ENCODE results near the gene HIRA. TPM values are rescaled to one million over a fixed set of nuclear protein-coding genes. Genes with fewer than 3 reads are reported as not detected.

Gene HIRA
- polyA plus RNA-seq, 1 experiment: 17.1 TPM

DNA sequence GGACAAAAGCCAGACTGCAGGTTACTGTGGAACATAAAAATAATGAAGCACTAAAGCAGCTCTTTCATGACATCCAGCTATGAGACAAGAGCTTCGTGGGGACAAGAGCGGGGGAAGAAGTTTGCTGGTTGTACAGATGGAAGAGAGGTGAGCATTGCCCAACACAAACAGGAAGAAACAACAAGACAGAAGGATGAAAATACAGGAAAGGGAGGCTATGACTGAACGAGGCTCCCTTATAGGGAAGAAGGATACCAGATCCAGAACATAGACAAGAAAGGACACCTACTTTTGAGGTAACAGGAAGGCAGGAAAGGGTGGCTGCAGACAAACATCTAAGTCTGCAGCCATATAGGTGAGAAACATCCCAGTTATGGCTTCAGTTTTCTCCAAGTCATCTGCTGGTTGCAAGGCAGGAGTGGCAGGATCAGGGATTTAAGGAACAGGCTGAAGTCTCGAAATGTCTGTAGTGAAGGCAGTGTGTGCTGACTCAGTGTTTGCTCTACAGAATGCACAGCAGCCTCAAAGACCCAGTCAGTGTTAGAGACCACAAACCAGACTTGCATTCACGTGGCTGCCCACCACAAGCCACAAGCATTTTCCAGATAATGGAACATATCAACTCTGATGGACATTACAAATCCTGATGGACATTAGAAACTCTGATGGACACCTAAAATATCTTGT, 141.9 kb downstream of the HIRA start:
- POLR2A ChIA-PET: no interaction called here
- H3K4me3 ChIP-seq (ENCODE audit: low read depth, low read length): no peak overlapping the region
- 0 out of 2 replicates have a peak, but pooled peaks cover 1% of the 10 kb centered on the region for H3K36me3 ChIP-seq (ENCODE audit: control insufficient read depth, insufficient read depth, low read length)
- no peak for DNase-seq (ENCODE audit: low read depth)
- TF ChIP-seq, protein P1, sequence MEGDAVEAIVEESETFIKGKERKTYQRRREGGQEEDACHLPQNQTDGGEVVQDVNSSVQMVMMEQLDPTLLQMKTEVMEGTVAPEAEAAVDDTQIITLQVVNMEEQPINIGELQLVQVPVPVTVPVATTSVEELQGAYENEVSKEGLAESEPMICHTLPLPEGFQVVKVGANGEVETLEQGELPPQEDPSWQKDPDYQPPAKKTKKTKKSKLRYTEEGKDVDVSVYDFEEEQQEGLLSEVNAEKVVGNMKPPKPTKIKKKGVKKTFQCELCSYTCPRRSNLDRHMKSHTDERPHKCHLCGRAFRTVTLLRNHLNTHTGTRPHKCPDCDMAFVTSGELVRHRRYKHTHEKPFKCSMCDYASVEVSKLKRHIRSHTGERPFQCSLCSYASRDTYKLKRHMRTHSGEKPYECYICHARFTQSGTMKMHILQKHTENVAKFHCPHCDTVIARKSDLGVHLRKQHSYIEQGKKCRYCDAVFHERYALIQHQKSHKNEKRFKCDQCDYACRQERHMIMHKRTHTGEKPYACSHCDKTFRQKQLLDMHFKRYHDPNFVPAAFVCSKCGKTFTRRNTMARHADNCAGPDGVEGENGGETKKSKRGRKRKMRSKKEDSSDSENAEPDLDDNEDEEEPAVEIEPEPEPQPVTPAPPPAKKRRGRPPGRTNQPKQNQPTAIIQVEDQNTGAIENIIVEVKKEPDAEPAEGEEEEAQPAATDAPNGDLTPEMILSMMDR (IDR thresholded peaks at IDR 0.05; ENCODE audit: insufficient read depth, low read depth, low read length): no peak
- CTCF ChIA-PET: interaction anchor here (0.8 kb wide), 1 partner anchor 48 kb away, joined by 5 read pairs; no protein-coding TSS in a partner anchor
- H3K27me3 ChIP-seq (ENCODE audit: control insufficient read depth, insufficient read depth, low read length): no peaks in the 10 kb centered on the region

DNA sequence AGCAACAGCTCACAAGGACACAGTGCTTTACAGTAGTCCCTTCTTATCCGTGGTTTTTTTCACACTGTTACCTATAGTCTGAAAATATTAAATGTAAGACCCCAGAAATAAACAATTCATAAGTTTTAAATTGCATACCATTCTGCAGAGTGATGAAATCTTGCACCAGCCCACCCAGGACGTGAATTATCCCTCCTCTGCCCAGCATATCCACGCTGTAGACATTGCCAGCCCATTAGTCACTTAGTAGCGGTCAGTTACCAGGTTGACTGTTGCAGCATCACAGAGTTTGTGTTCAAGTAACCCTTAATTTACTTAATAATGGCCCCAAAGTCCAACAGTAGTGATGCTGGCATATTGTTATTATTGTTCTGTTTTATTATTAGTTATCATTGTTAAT, 143.6 kb downstream of the HIRA start:
- Histone ChIP-seq H3K27me3 (ENCODE audit: control insufficient read depth, insufficient read depth, low read length) (no peaks in the 10 kb centered on the region), H3K36me3 (ENCODE audit: control insufficient read depth, insufficient read depth, low read length) (0 out of 2 replicates have a peak, but pooled peaks cover 1% of the 10 kb centered on the region), H3K4me3 (ENCODE audit: low read depth, low read length) (no peak overlapping the region)
- POLR2A ChIA-PET: no interaction called here
- CTCF ChIA-PET: interaction anchor here (1.0 kb wide), 1 partner anchor 382 kb away, joined by 3 read pairs; the partner anchor contains the start of gene DGCR6
- TF ChIP-seq, protein P1 (IDR thresholded peaks at IDR 0.05; ENCODE audit: insufficient read depth, low read depth, low read length): no peak
- DNase-seq (ENCODE audit: low read depth): peak; percentile 51

DNA sequence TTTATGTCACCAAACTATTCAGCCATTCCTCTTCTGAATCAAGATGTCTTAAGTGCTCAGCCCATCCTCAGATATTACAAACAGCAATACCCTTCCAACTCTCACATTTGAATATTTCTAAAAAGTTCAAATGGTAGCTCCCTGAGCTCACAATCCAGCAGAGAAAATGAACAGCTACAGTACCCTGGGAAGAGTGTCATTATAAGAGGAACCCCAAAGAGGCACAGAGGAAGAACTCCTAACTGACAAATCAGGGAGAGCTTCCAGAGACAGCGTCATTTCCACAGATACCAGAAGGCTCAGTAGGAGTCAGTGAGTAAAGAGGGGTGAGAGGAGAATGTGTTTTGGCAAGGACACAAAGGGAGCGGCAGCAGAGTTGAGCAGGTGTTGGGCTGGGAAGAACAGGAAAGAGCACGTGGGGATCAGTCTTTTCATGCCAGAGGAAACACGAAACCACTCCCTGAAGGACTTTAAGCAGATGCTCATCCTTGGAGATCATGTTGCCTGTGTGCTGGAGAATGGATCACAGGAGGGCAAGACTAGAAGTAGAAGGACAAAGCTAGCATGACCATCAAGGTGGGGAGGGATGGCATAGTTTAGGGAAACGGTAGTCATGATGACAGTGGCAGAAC, 144.3 kb downstream of the HIRA start:
- Histone ChIP-seq H3K27me3 (ENCODE audit: control insufficient read depth, insufficient read depth, low read length) (no peaks in the 10 kb centered on the region), H3K4me3 (ENCODE audit: low read depth, low read length) (no peak overlapping the region), H3K36me3 (ENCODE audit: control insufficient read depth, insufficient read depth, low read length) (0 out of 2 replicates have a peak, but pooled peaks cover 1% of the 10 kb centered on the region)
- CTCF ChIA-PET: interaction anchor here (1.0 kb wide), 1 partner anchor 12 kb away, joined by 3 read pairs; no protein-coding TSS in a partner anchor
- TF ChIP-seq, protein P1 (IDR thresholded peaks at IDR 0.05; ENCODE audit: insufficient read depth, low read depth, low read length): no peak
- POLR2A ChIA-PET: no interaction called here
- no peak for DNase-seq (ENCODE audit: low read depth)

DNA sequence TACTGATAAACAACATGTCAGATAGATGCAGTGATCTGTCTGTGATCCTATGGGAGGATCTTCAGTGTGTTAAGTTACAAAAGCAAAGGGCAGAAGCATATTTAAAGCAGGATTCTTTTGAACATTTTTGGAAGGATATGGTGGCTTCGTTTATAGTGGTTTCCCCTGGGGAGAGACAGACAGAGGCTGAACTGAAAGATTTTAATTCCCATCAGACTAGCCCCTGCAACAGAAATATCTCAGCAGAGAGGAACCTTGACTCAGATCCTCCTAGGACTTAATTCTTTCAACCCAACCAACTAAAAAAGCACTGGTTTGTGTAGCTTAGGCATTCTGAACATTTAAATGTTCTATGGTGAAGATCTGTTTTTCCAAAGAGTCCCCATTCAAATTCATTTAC, 145.7 kb downstream of the HIRA start:
- H3K27me3 ChIP-seq (ENCODE audit: control insufficient read depth, insufficient read depth, low read length): no peaks in the 10 kb centered on the region
- no peak for DNase-seq (ENCODE audit: low read depth)
- H3K4me3 ChIP-seq (ENCODE audit: low read depth, low read length): no peak overlapping the region
- 0 out of 2 replicates have a peak, but pooled peaks cover 1% of the 10 kb centered on the region for H3K36me3 ChIP-seq (ENCODE audit: control insufficient read depth, insufficient read depth, low read length)
- POLR2A ChIA-PET: no interaction called here
- CTCF ChIA-PET: interaction anchor here (1.7 kb wide), 1 partner anchor 10 kb away, joined by 4 read pairs; no protein-coding TSS in a partner anchor
- TF ChIP-seq, protein P1 (IDR thresholded peaks at IDR 0.05; ENCODE audit: insufficient read depth, low read depth, low read length): no peak

Small RNA genes within 50 kb of the gene (small RNA-seq; reads per million reads assigned to genes)
- not detected for gene RN7SL168P (ENCODE audit: insufficient read length, low read depth, low replicate concordance)

Other genes with a start within 250 kb of the HIRA start
- 11.4 and 14.0 TPM in 2 replicates for gene CLTCL1, start 140.0 kb downstream of the HIRA start, polyA plus RNA-seq (2011; rRNA removed)
- gene MRPL40, start 812 bp upstream of the HIRA start, polyA plus RNA-seq (2011; rRNA removed): 35.5 and 43.5 TPM in 2 replicates
- 14.9 and 16.3 TPM in 2 replicates for gene C22orf39, start 16.0 kb upstream of the HIRA start, polyA plus RNA-seq (2011; rRNA removed)
- gene UFD1, start 47.5 kb upstream of the HIRA start, polyA plus RNA-seq (2011; rRNA removed): 129 and 135 TPM in 2 replicates
- gene CDC45, start 48.2 kb upstream of the HIRA start, polyA plus RNA-seq (2011; rRNA removed): 12.9 and 13.8 TPM in 2 replicates
- 0.05 TPM in 1 of 2 replicates, not detected in the other for gene CLDN5, start 92.7 kb upstream of the HIRA start, polyA plus RNA-seq (2011; rRNA removed)